ENCODE results near the gene PHACTR1.

The PHACTR1 gene

GRCh38 chr6:13059026-13059425 is 342.5 kb downstream of the PHACTR1 start:
- ChIA-PET CTCF (interaction anchor here (0.5 kb wide), 1 partner anchor 160 kb away, joined by 3 read pairs; no protein-coding TSS in a partner anchor), POLR2A (ENCODE audit: low non-redundant PET) (no interaction called here)
- TF ChIP-seq CTCF (conservative IDR thresholded peaks at IDR 0.05; ENCODE audit: low read depth): no peak
- DNase-seq (ENCODE audit: low spot score): no peak
- H3K27ac ChIP-seq: no peak overlapping the region

- no peak overlapping the region for H3K27ac ChIP-seq
- no peak for TF ChIP-seq CTCF (conservative IDR thresholded peaks at IDR 0.05; ENCODE audit: low read depth)
- POLR2A ChIA-PET (ENCODE audit: low non-redundant PET): no interaction called here
- CTCF ChIA-PET: no interaction called here
- DNase-seq (ENCODE audit: low spot score): no peak
These were observed 346.8 kb downstream of the PHACTR1 start for GRCh38 chr6:13063300-13063918.

- no peak for TF ChIP-seq CTCF (conservative IDR thresholded peaks at IDR 0.05; ENCODE audit: low read depth)
- no peak overlapping the region for H3K27ac ChIP-seq
- ChIA-PET CTCF (interaction anchor here (0.6 kb wide), 1 partner anchor 220 kb away, joined by 3 read pairs; no protein-coding TSS in a partner anchor), POLR2A (ENCODE audit: low non-redundant PET) (no interaction called here)
- no peak for DNase-seq (ENCODE audit: low spot score)
These were observed 349.0 kb downstream of the PHACTR1 start for GRCh38 chr6:13065581-13065980.

- no peak for DNase-seq (ENCODE audit: low spot score)
- ChIA-PET POLR2A (ENCODE audit: low non-redundant PET) (no interaction called here), CTCF (interaction anchor here (0.6 kb wide), 1 partner anchor 220 kb away, joined by 3 read pairs; no protein-coding TSS in a partner anchor)
- no peak overlapping the region for H3K27ac ChIP-seq
- TF ChIP-seq CTCF (conservative IDR thresholded peaks at IDR 0.05; ENCODE audit: low read depth): no peak
These were observed 349.5 kb downstream of the PHACTR1 start for GRCh38 chr6:13066050-13066449.

GRCh38 chr6:13066820-13067219 is 350.3 kb downstream of the PHACTR1 start:
- no peak for DNase-seq (ENCODE audit: low spot score)
- ChIA-PET CTCF (interaction anchor here (0.5 kb wide), 1 partner anchor 1650 kb away, joined by 3 read pairs; no protein-coding TSS in a partner anchor), POLR2A (ENCODE audit: low non-redundant PET) (no interaction called here)
- no peak overlapping the region for H3K27ac ChIP-seq
- no peak for TF ChIP-seq CTCF (conservative IDR thresholded peaks at IDR 0.05; ENCODE audit: low read depth)

GRCh38 chr6:13068586-13069210 is 352.1 kb downstream of the PHACTR1 start:
- TF ChIP-seq CTCF (conservative IDR thresholded peaks at IDR 0.05; ENCODE audit: low read depth): no peak

More at GRCh38 chr6:13068586-13069210, 352.1 kb downstream of the PHACTR1 start:
- CTCF ChIA-PET: interaction anchor here (0.5 kb wide), 1 partner anchor 11 kb away, joined by 3 read pairs; no protein-coding TSS in a partner anchor
- no peak overlapping the region for H3K27ac ChIP-seq
- DNase-seq (ENCODE audit: low spot score): no peak
- POLR2A ChIA-PET (ENCODE audit: low non-redundant PET): no interaction called here
